GM18505 (cell line): ENCODE results near the gene MROH8.

Experiments used
- ATAC-seq: cut with Tn5 transposase; IDR thresholded peaks from one replicate; pipeline ENCODE4 v1.9.1; 2021; ENCODE audit not compliant: unreplicated experiment
- POLR2A ChIP-seq: IDR thresholded peaks from 4 replicates; pipeline ENCODE4 v1.6.1; 2011; ENCODE audit warnings: borderline replicate concordance; ENCODE audit not compliant: insufficient read depth, insufficient read length; ENCODE audit errors: extremely low read depth

MROH8 gene

GRCh38 chr20:37192137-37192854 is 12.9 kb upstream of the MROH8 start:
- no peak for ATAC-seq
- TF ChIP-seq POLR2A = no peak

GRCh38 chr20:37190354-37191112 is 11.2 kb upstream of the MROH8 start:
- no peak for TF ChIP-seq POLR2A
- no peak for ATAC-seq

- no peak for ATAC-seq
- TF ChIP-seq POLR2A = no peak
Observed at GRCh38 chr20:37189416-37190016, 10.2 kb upstream of the MROH8 start.

GRCh38 chr20:37188787-37189186 is 9.4 kb upstream of the MROH8 start:
- TF ChIP-seq POLR2A = no peak
- ATAC-seq = no peak

- ATAC-seq = no peak
- TF ChIP-seq POLR2A = no peak
Observed at GRCh38 chr20:37185686-37186085, 6.3 kb upstream of the MROH8 start.

GRCh38 chr20:37179683-37180524 is 556 bp upstream of the MROH8 start:
- no peak for ATAC-seq

GRCh38 chr20:37172836-37173235 is 6.5 kb downstream of the MROH8 start:
- no peak for ATAC-seq
- TF ChIP-seq POLR2A = no peak

More at GRCh38 chr20:37179683-37180524, 556 bp upstream of the MROH8 start:
- no peak for TF ChIP-seq POLR2A

GRCh38 chr20:37166867-37167266 is 12.5 kb downstream of the MROH8 start:
- ATAC-seq = no peak
- TF ChIP-seq POLR2A = no peak

- TF ChIP-seq POLR2A = no peak
- ATAC-seq = no peak
Observed at GRCh38 chr20:37165031-37165430, 14.3 kb downstream of the MROH8 start.

- ATAC-seq = no peak
- TF ChIP-seq POLR2A = no peak
Observed at GRCh38 chr20:37163832-37164554, 15.4 kb downstream of the MROH8 start.

- no peak for TF ChIP-seq POLR2A
- ATAC-seq = no peak
Observed at GRCh38 chr20:37162646-37163045, 16.7 kb downstream of the MROH8 start.

GRCh38 chr20:37161830-37162549 is 17.4 kb downstream of the MROH8 start:
- TF ChIP-seq POLR2A = no peak

More at GRCh38 chr20:37161830-37162549, 17.4 kb downstream of the MROH8 start:
- ATAC-seq = no peak
